Liver (tissue), 9 donors: ENCODE data around the gene DNM3. TPM values are rescaled to one million over a fixed set of nuclear protein-coding genes. Genes with fewer than 3 reads are reported as not detected.

Experiments
- DNase-seq: peaks from one replicate; pipeline ENCODE4 v3.0.0-alpha.2; 2017; ENCODE audit warnings: low spot score
- H3K27ac ChIP-seq, 2 donors: one replicate each; pipeline ENCODE4 v1.7.0; 2013; ENCODE audit warnings: inconsistent platforms in 2 of 2, low read length in 2 of 2, control low read depth in 1 of 2, low read depth in 1 of 2, mild to moderate bottlenecking in 1 of 2
- H3K27me3 ChIP-seq, 4 donors: one replicate each; pipeline versions ENCODE4 v1.6.1 to v1.7.0; 2013; ENCODE audit warnings: low read length in 3 of 4, inconsistent platforms in 1 of 4, mild to moderate bottlenecking in 1 of 4, moderate library complexity in 1 of 4; ENCODE audit not compliant: control insufficient read depth in 4 of 4, insufficient read depth in 4 of 4
- H3K36me3 ChIP-seq, 4 donors: one replicate each; pipeline versions ENCODE4 v1.6.1 to v1.7.0; 2013; ENCODE audit warnings: low read length in 3 of 4, mild to moderate bottlenecking in 3 of 4, low read depth in 1 of 4, moderate library complexity in 1 of 4; ENCODE audit not compliant: control insufficient read depth in 4 of 4, insufficient read depth in 3 of 4
- H3K4me1 ChIP-seq, 4 donors: one replicate each; pipeline versions ENCODE4 v1.6.1 to v1.7.0; 2013; ENCODE audit warnings: low read length in 3 of 4, mild to moderate bottlenecking in 3 of 4, moderate library complexity in 1 of 4; ENCODE audit not compliant: control insufficient read depth in 4 of 4, insufficient read depth in 4 of 4
- H3K4me3 ChIP-seq, 3 donors: one replicate each; pipeline versions ENCODE4 v1.6.1 to v1.7.0; 2013; ENCODE audit warnings: low read length in 3 of 3, control low read depth in 1 of 3, low read depth in 1 of 3, mild to moderate bottlenecking in 1 of 3
- H3K9ac ChIP-seq, 2 donors: one replicate each; pipeline ENCODE4 v1.7.0; 2013; ENCODE audit warnings: low read length in 2 of 2, mild to moderate bottlenecking in 2 of 2, moderate library complexity in 2 of 2, control low read depth in 1 of 2, low read depth in 1 of 2
- H3K9me3 ChIP-seq, 4 donors: one replicate each; pipeline versions ENCODE4 v1.6.1 to v1.7.0; 2013; ENCODE audit warnings: low read length in 3 of 4; ENCODE audit not compliant: control insufficient read depth in 4 of 4
- EGR1 ChIP-seq, 2 donors: IDR thresholded peaks; 2 replicates each; pipeline ENCODE4 v1.6.1; 2016 to 2018; ENCODE audit warnings: antibody characterized with exemption in 2 of 2, low read depth in 2 of 2
- FOXA2 ChIP-seq: IDR thresholded peaks from 2 replicates; pipeline ENCODE4 v1.6.1; 2016; ENCODE audit warnings: antibody characterized with exemption
- GABPA ChIP-seq, 2 donors: IDR thresholded peaks in 1 of 2; conservative IDR thresholded peaks in 1 of 2; 2 replicates each; pipeline ENCODE4 v1.6.1; 2016; ENCODE audit warnings: antibody characterized with exemption in 2 of 2, mild to moderate bottlenecking in 1 of 2, moderate library complexity in 1 of 2
- HNF4A ChIP-seq, 2 donors: conservative IDR thresholded peaks; 2 replicates each; pipeline ENCODE4 v1.6.1; 2016; ENCODE audit warnings: antibody characterized with exemption in 2 of 2, mild to moderate bottlenecking in 2 of 2
- RXRA ChIP-seq, 2 donors: IDR thresholded peaks; 2 replicates each; pipeline ENCODE4 v1.6.1; 2017 to 2018; ENCODE audit warnings: antibody characterized with exemption in 2 of 2, mild to moderate bottlenecking in 1 of 2
- TAF1 ChIP-seq: conservative IDR thresholded peaks from 2 replicates; pipeline ENCODE4 v1.6.1; 2016; ENCODE audit warnings: antibody characterized with exemption, mild to moderate bottlenecking
- WGBS: extraction: QIAGEN DNeasy Blood & Tissue Kit; methylation state at CpG from one replicate; pipeline ENCODE4 v1.1.7; 2013; 5-methylcytosine and 5-hydroxymethylcytosine counted together
- polyA plus RNA-seq, 2 donors: library from polyadenylated mRNA; stranded (reverse) in 1 of 2; unstranded in 1 of 2; fragments of 200-250 nt in 1 of 2; fragments of >200 nt in 1 of 2; fragmentation: Nextera tagmentation in 1 of 2; extraction: Ambion mirVana in 1 of 2; gene quantifications; one replicate each; pipeline versions ENCODE4 v1.2.1 to v1.2.3, GENCODE V29; 2013 to 2015
- total RNA-seq, 2 donors: library from RNA; depleted of rRNA; stranded (reverse); fragments of >200 nt; gene quantifications; one replicate each; pipeline ENCODE4 v1.2.3, GENCODE V29; 2014
- TF ChIP-seq, protein P1 (sequence below): IDR thresholded peaks from 2 replicates; pipeline ENCODE4 v1.6.1; 2016; ENCODE audit warnings: antibody characterized with exemption
- TF ChIP-seq, protein P2 (sequence below): fragments of 150-350 bp; IDR thresholded peaks from 2 replicates; pipeline ENCODE4 v1.5.1; 2017; ENCODE audit warnings: improper control_type of control experiment, low read depth, low read length; ENCODE audit not compliant: missing input control
- donor health status: healthy.
- donor health status: healthy.
- donor health status: healthy.
- donor health status: healthy.
- donor health status: healthy.

DNM3 gene
- total and polyA plus RNA-seq, 4 donors, result 0.08 to 3.2 (median 1.0) TPM

DNA sequence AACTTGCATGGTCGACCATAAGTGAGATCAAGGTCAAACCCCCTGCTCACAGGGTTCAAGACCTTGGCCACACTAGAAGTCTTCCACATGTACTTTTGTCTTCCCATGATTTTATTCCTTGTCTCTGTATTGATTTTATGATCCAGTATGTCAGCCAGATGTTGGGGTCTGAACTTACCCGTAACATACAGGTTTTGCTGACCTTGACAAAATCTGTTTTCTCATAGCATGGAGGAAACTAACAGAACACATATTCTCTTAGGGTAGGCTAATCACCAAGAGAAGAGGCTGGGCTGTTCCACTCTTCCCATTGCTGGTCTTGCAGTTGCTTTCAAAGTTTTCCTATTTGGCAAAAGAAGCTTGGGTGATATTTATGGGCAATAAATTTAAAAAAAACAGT, 284.0 kb downstream of the DNM3 start:
- H3K27ac ChIP-seq, result no peak overlapping the region
- 70% methylated on average over 2 of the region's 2 CpGs for WGBS

DNA sequence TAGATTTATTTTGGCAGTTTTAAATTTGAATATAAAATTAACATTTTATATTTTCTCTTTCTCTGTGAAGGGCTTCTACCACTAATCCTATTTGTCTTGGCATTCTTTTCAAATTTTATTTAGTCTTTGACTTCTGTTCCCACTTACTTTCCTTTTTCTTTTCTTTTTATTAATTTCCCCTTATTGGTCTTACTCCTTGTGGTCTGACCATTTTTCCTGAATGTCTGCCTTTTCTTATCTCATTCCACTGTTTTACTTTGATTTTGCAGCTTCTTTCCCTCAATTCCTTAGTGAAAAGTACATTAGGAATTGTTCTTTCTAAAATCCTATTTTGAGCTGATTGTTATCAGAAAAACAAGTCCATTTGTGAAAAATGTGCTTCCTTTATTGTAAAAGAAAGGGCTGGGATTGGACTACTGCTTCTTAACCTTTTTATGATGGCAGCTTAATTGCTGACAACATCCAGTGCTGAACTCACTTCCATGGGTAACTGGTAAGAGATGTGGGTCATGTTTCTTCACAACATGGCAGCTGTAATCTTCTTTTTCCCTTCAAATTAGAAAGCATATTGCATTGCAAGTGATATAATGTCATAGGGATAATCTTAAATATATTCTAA, 284.6 kb downstream of the DNM3 start:
- no peak overlapping the region for H3K27ac ChIP-seq
- TF ChIP-seq TAF1, result no peak
- no peak for TF ChIP-seq RXRA (IDR thresholded peaks at IDR 0.05)
- no peak for TF ChIP-seq HNF4A (conservative IDR thresholded peaks at IDR 0.05)
- TF ChIP-seq FOXA2, result no peak

More for the DNA sequence above, 284.0 kb downstream of the DNM3 start:
- Histone ChIP-seq H3K36me3 (no peaks in the 10 kb centered on the region), H3K4me3 (no peak overlapping the region), H3K4me1 (no peaks in the 10 kb centered on the region), H3K9ac (no peak overlapping the region), H3K9me3 (no peaks in the 10 kb centered on the region), H3K27me3 (no peaks in the 10 kb centered on the region)
- no peak for DNase-seq
- TF ChIP-seq RXRA (IDR thresholded peaks at IDR 0.05), result no peak
- TF ChIP-seq, protein P1, sequence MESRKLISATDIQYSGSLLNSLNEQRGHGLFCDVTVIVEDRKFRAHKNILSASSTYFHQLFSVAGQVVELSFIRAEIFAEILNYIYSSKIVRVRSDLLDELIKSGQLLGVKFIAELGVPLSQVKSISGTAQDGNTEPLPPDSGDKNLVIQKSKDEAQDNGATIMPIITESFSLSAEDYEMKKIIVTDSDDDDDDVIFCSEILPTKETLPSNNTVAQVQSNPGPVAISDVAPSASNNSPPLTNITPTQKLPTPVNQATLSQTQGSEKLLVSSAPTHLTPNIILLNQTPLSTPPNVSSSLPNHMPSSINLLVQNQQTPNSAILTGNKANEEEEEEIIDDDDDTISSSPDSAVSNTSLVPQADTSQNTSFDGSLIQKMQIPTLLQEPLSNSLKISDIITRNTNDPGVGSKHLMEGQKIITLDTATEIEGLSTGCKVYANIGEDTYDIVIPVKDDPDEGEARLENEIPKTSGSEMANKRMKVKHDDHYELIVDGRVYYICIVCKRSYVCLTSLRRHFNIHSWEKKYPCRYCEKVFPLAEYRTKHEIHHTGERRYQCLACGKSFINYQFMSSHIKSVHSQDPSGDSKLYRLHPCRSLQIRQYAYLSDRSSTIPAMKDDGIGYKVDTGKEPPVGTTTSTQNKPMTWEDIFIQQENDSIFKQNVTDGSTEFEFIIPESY, result no peak
- no peak for TF ChIP-seq GABPA (IDR thresholded peaks at IDR 0.05 in 1 of 2, conservative IDR thresholded peaks at IDR 0.05 in 1 of 2)

DNA sequence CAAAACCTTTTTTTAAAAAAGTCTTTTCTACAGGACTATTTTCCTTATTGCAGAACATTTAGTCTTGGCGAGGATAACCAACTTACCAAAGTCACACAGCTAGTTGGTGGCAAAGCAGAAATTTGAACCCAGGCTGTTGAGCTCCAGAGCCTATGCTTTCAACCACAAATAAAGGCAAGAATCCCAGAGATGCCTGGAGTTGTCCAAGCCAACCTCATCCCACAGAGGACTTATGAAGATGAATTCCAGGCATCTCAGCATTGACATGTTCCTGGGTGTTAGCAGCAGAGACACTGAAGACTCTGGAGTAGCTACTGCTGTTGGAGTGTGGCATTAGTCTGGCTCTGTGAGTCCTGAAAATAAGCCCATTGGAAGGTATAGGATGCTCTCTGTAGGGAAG, 291.5 kb downstream of the DNM3 start:
- Histone ChIP-seq H3K9ac (no peak overlapping the region), H3K36me3 (no peaks in the 10 kb centered on the region), H3K27me3 (no peaks in the 10 kb centered on the region), H3K27ac (no peak overlapping the region), H3K9me3 (no peaks in the 10 kb centered on the region), H3K4me1 (no peaks in the 10 kb centered on the region), H3K4me3 (no peak overlapping the region)
- no peak for DNase-seq
- TF ChIP-seq EGR1 (IDR thresholded peaks at IDR 0.05; ENCODE audit: low read depth in 2 of 2), result no peak
- TF ChIP-seq, protein P2, sequence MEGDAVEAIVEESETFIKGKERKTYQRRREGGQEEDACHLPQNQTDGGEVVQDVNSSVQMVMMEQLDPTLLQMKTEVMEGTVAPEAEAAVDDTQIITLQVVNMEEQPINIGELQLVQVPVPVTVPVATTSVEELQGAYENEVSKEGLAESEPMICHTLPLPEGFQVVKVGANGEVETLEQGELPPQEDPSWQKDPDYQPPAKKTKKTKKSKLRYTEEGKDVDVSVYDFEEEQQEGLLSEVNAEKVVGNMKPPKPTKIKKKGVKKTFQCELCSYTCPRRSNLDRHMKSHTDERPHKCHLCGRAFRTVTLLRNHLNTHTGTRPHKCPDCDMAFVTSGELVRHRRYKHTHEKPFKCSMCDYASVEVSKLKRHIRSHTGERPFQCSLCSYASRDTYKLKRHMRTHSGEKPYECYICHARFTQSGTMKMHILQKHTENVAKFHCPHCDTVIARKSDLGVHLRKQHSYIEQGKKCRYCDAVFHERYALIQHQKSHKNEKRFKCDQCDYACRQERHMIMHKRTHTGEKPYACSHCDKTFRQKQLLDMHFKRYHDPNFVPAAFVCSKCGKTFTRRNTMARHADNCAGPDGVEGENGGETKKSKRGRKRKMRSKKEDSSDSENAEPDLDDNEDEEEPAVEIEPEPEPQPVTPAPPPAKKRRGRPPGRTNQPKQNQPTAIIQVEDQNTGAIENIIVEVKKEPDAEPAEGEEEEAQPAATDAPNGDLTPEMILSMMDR, result no peak
- 97% methylated on average over 1 of the region's 1 CpG for WGBS

More for the DNA sequence above, 284.6 kb downstream of the DNM3 start:
- Histone ChIP-seq H3K36me3 (no peaks in the 10 kb centered on the region), H3K4me1 (no peaks in the 10 kb centered on the region), H3K9ac (no peak overlapping the region), H3K27me3 (no peaks in the 10 kb centered on the region), H3K4me3 (no peak overlapping the region), H3K9me3 (no peaks in the 10 kb centered on the region)
- no peak for DNase-seq
